Tracheal epithelial cell (primary cell): ENCODE measurements around the gene RBSN. TPM values are rescaled to one million over a fixed set of nuclear protein-coding genes. Genes with fewer than 3 reads are reported as not detected.

Experiments used
- total RNA-seq: library from RNA; depleted of rRNA; stranded (reverse); fragments of >200 nt; gene quantifications from 2 replicates; pipeline ENCODE4 v1.2.1, GENCODE V29; 2014

RBSN gene
- total RNA-seq = 18.8 and 23.2 TPM in 2 replicates

DNA sequence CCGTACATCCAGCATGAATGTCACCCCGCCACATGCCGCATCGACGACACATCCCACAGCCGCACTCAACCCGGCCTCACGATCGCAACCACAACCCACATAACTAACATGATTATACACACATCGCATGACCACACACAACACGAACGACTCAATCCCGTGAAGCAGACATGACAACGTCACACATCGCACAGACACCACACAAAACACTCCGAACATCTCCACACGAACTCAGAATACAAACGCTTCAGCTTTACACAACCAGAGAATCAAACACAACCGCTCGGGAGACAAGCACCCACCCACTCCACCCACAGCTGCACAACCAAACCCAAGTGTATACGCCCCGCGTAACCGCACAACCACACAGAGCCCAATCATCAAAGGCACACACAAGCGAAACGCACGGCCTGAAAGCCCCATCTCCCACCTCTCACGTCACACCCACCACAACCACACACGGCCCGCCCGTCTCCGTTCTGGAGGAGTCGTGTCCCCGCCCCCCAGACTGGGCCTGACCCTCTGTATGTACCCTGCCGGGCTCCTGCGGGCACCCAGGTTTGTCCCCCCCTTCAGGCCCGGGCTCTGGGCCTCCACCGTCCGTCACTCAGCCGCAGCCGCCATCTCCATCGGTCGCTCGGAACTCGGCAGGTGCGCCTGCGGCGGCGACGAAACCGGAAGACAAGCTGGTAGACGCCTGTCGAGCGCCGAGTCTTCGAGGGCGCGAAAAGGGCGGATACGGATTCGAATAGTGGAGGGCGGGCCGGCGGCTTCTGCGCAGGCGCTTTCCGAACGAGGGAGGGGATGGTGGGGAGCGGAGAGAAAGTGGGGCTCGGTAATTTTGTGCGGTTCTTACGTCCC lies at the start of gene RBSN:
TSS of gene RBSN (minus strand) at position 646 of the 861 bp plus-strand sequence. CDS start 3,028 bp downstream, outside the sequence.

DNA sequence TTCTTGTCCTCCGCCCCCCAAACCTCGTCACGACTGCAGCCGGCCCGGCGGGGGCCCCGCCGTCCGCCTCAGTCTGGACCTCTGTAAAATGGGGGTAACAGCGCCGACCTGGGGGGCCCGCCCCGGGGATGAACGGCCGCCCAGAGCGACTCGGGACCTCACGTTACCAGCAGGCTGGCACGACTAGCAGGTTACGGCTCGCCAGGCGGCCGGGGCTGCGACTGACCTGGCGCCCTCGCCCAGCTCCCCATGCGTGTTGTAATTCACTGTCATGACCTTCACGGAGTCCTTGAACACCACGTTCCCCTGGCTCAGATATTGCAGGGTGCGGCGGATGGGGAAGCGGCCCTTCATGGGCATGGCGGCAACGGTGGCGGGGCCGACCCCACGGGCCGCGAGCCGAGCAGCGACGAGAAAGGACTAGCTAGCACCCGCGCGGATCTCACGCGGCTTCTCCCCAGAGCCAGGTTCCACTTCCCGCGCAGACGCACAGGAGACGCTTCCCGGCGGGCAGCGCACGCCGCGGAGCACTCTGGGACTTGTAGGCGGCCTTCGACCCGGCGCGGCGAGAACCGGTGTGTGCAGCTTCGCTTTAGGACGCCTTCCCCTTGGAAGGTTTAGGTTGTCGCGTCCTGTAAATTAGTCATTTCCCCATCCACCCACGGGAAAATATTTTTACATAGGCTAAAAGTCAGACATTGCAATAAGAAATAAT lies 34.0 kb downstream of the RBSN start, which contains the start of gene MRPS25:
TSS of gene MRPS25 (minus strand) at position 481 of the 715 bp plus-strand sequence. CDS start at position 360, 121 bp downstream.

Other genes starting within 250 kb of the RBSN start
- gene NR2C2, start 151.6 kb downstream of the RBSN start, total RNA-seq = 12.5 and 18.1 TPM in 2 replicates
- gene MRPS25, start 33.8 kb downstream of the RBSN start, total RNA-seq = 17.3 and 19.5 TPM in 2 replicates
- 42.6 and 52.1 TPM in 2 replicates for gene CAPN7, start 107.1 kb upstream of the RBSN start, total RNA-seq
- gene SH3BP5, start 233.4 kb upstream of the RBSN start, total RNA-seq = 4.5 and 7.2 TPM in 2 replicates